GM18951 (cell line): ENCODE measurements around the gene NKX6-2.

Source experiments
- POLR2A ChIP-seq: IDR thresholded peaks from 4 replicates; pipeline ENCODE4 v1.6.1; 2011; ENCODE audit warnings: mild to moderate bottlenecking; ENCODE audit not compliant: insufficient read length, insufficient read depth; ENCODE audit errors: extremely low read depth
- in situ Hi-C: fragments of 300-500 bp; cut with MboI; formaldehyde crosslinking; loops from one replicate; pipeline ENCODE4 v1.12.0; 2022; ENCODE audit warnings: low sequenced_read_pairs, mixed read lengths, inconsistent platforms; ENCODE audit not compliant: unreplicated experiment

Gene NKX6-2

GRCh38 chr10:132757171-132757570 is 28.8 kb downstream of the NKX6-2 start:
- no peak for TF ChIP-seq POLR2A
- in situ Hi-C loops, result no loop called here

- in situ Hi-C loops, result no loop called here
- no peak for TF ChIP-seq POLR2A
Observed at GRCh38 chr10:132756591-132756990, 29.4 kb downstream of the NKX6-2 start.

GRCh38 chr10:132755166-132755711 is 30.7 kb downstream of the NKX6-2 start:
- no peak for TF ChIP-seq POLR2A
- in situ Hi-C loops, result no loop called here

GRCh38 chr10:132754071-132754470 is 31.9 kb downstream of the NKX6-2 start:
- no peak for TF ChIP-seq POLR2A
- in situ Hi-C loops, result no loop called here

GRCh38 chr10:132753596-132753995 is 32.4 kb downstream of the NKX6-2 start:
- in situ Hi-C loops, result no loop called here
- no peak for TF ChIP-seq POLR2A

GRCh38 chr10:132752961-132753360 is 33.0 kb downstream of the NKX6-2 start:
- in situ Hi-C loops, result no loop called here
- TF ChIP-seq POLR2A, result no peak

GRCh38 chr10:132752378-132752777 is 33.6 kb downstream of the NKX6-2 start:
- no peak for TF ChIP-seq POLR2A
- in situ Hi-C loops, result no loop called here

GRCh38 chr10:132750936-132751335 is 35.0 kb downstream of the NKX6-2 start:
- in situ Hi-C loops, result no loop called here
- TF ChIP-seq POLR2A, result no peak

GRCh38 chr10:132749371-132749795 is 36.6 kb downstream of the NKX6-2 start:
- TF ChIP-seq POLR2A, result no peak

GRCh38 chr10:132748545-132749370 is 37.2 kb downstream of the NKX6-2 start:
- in situ Hi-C loops, result no loop called here
- no peak for TF ChIP-seq POLR2A

More at GRCh38 chr10:132749371-132749795, 36.6 kb downstream of the NKX6-2 start:
- in situ Hi-C loops, result no loop called here

- in situ Hi-C loops, result no loop called here
- TF ChIP-seq POLR2A, result no peak
Observed at GRCh38 chr10:132748135-132748534, 37.8 kb downstream of the NKX6-2 start.

GRCh38 chr10:132746801-132747625 is 38.9 kb downstream of the NKX6-2 start:
- in situ Hi-C loops, result no loop called here
- no peak for TF ChIP-seq POLR2A

GRCh38 chr10:132746386-132746785 is 39.6 kb downstream of the NKX6-2 start:
- in situ Hi-C loops, result no loop called here
- TF ChIP-seq POLR2A, result no peak

- in situ Hi-C loops, result no loop called here
- no peak for TF ChIP-seq POLR2A
Observed at GRCh38 chr10:132745971-132746370, 40.0 kb downstream of the NKX6-2 start.

GRCh38 chr10:132745511-132745910 is 40.4 kb downstream of the NKX6-2 start:
- in situ Hi-C loops, result no loop called here
- no peak for TF ChIP-seq POLR2A
